Activated T-cell treated with anti-CD3 and anti-CD28 coated beads, Interleukin-2, amount 50 U/mL, for 72 hours (primary cell): ENCODE measurements around the gene JAKMIP3. TPM values are rescaled to one million over a fixed set of nuclear protein-coding genes. Genes with fewer than 3 reads are reported as not detected.

Experiments used
- ATAC-seq, 2 donors: fragments of 150-1000 bp; cut with Tn5 transposase; replicated peaks in 1 of 2; 2 replicates each; pipeline ENCODE4 v1.10.0; 2021; ENCODE audit warnings: moderate library complexity in 2 of 2, mild to moderate bottlenecking in 1 of 2
- DNase-seq, 2 donors: peaks; one replicate each; pipeline ENCODE4 v3.0.0; 2021 to 2022; ENCODE audit warnings: mixed read lengths in 1 of 2
- H3K27ac Mint-ChIP-seq: one replicate; pipeline ENCODE4 v1.8.0; 2022; ENCODE audit warnings: mild to moderate bottlenecking, moderate library complexity, mixed read lengths
- H3K27me3 Mint-ChIP-seq: one replicate; pipeline ENCODE4 v1.8.0; 2022; ENCODE audit warnings: low read depth, mixed read lengths
- H3K36me3 Mint-ChIP-seq, 2 donors: one replicate each; pipeline ENCODE4 v1.8.0; 2022; ENCODE audit warnings: mixed read lengths in 2 of 2, mild to moderate bottlenecking in 1 of 2; ENCODE audit not compliant: insufficient read depth in 2 of 2
- H3K4me1 Mint-ChIP-seq: one replicate; pipeline ENCODE4 v1.8.0; 2022; ENCODE audit warnings: low read depth, mixed read lengths
- H3K4me3 Mint-ChIP-seq, 2 donors: one replicate each; pipeline ENCODE4 v1.8.0; 2022; ENCODE audit warnings: mild to moderate bottlenecking in 2 of 2, mixed read lengths in 2 of 2, moderate library complexity in 2 of 2
- H3K9me3 Mint-ChIP-seq, 2 donors: one replicate each; pipeline ENCODE4 v1.8.0; 2022; ENCODE audit warnings: mixed read lengths in 2 of 2
- total RNA-seq, 2 donors: library from RNA; stranded (reverse); gene quantifications; one replicate each; pipeline ENCODE4 v1.2.3, GENCODE V29; 2022

Gene JAKMIP3
- total RNA-seq, 2 donors from 2014 or later = 2.7 to 6.6 TPM

DNA sequence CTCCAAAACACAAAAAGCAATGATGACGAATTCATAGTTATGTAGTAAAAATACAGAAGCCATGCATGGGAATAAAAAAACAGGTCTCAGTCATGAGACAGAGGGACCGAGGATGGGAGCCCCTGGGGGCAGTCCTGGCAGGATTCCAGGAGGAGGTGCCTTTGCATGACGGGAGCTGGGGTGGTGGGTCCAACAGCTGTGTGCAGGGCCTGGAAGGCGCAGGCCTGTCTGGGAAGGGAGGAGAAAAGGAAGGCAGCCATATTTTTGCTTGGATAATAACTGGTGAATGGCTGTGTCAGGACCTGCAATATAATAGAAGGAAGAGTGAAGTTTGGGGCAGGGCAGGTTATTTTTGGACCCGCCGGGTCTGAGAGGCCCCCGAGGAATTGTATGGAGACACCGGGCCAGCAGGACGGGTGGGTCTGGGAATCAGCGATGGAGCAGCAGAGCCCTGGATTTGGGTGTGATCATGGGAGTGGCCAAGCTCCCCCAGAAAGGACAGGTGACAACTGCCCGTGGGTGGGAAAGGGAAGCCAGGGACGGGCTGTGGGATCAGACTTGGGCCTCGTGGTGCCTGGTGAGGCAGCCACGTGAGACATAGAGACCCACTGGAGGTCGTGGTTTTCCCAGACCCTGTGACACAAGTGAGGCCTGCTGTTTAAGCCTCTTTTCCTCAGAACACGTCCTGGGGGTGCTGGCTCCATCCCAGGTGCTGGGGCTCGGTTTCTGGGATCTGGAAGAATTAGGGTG, 2.9 kb upstream of the JAKMIP3 start:
- H3K27me3 Mint-ChIP-seq = peaks cover 20% of the 10 kb centered on the region
- no peaks in the 10 kb centered on the region for H3K36me3 Mint-ChIP-seq
- DNase-seq = no peak
- no peaks in the 10 kb centered on the region for H3K9me3 Mint-ChIP-seq
- ATAC-seq = no peak
- H3K4me3 Mint-ChIP-seq = no peak overlapping the region
- no peak overlapping the region for H3K27ac Mint-ChIP-seq
- peaks cover 11% of the 10 kb centered on the region for H3K4me1 Mint-ChIP-seq

DNA sequence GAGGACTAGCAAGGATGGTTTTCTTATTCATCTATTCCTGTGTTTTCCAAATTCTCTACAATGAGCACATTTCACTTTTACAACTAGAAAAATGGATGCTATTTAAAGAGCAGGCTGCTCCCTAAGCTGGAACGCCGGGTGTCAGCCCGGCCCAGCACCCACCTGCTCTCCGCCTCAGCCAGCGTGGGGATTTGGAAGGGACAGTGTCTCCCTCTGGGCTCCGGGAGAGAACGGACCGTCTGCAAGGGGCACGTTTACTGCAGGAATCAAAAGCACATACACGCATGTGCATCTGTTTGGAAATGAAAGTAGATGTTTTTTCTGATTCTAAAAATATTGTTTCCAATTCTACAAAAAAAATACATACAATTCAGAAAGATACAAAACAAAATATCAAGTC, 2.3 kb upstream of the JAKMIP3 start:
- Mint-ChIP-seq H3K9me3 (no peaks in the 10 kb centered on the region), H3K4me1 (peaks cover 11% of the 10 kb centered on the region), H3K27ac (no peak overlapping the region), H3K4me3 (no peak overlapping the region), H3K27me3 (peaks cover 20% of the 10 kb centered on the region), H3K36me3 (no peaks in the 10 kb centered on the region)
- ATAC-seq (no peak), DNase-seq (no peak)

DNA sequence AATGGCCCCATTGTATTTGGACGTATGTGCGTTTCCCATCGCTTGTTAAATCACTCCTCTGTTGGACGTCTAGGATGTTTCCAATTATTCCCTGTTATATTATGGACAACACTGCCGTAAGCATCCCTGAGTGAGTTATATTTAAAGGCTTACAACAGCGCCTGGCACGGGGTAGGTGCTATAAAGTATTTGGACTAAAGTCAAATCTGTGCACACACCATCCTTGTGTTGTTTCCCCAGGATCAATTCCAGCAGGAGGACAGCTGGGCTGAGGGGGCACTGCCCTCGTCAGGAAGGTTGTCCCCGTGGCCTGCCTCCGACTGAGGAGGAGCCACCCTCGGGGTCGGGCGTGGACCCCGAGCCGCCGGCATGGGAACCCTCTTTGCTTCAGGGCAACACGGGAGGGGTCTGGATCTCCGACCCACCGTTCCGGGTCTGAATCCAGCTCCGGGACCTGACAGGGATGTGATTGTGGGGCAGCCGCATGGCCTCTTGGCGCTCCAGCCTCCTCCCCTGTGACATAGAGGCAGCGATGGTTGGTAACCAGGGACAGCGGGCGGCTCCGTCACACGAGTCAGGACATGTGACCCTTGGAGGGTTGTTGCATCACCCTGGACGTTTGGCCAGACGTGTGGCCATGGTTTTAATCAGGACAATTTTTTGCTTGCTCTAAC, 1.5 kb upstream of the JAKMIP3 start:
- H3K4me1 Mint-ChIP-seq = peaks cover 11% of the 10 kb centered on the region
- no peak overlapping the region for H3K27ac Mint-ChIP-seq
- H3K9me3 Mint-ChIP-seq = no peaks in the 10 kb centered on the region
- H3K36me3 Mint-ChIP-seq = no peaks in the 10 kb centered on the region
- ATAC-seq = no peak
- peaks cover 20% of the 10 kb centered on the region for H3K27me3 Mint-ChIP-seq
- H3K4me3 Mint-ChIP-seq = no peak overlapping the region
- DNase-seq = no peak

DNA sequence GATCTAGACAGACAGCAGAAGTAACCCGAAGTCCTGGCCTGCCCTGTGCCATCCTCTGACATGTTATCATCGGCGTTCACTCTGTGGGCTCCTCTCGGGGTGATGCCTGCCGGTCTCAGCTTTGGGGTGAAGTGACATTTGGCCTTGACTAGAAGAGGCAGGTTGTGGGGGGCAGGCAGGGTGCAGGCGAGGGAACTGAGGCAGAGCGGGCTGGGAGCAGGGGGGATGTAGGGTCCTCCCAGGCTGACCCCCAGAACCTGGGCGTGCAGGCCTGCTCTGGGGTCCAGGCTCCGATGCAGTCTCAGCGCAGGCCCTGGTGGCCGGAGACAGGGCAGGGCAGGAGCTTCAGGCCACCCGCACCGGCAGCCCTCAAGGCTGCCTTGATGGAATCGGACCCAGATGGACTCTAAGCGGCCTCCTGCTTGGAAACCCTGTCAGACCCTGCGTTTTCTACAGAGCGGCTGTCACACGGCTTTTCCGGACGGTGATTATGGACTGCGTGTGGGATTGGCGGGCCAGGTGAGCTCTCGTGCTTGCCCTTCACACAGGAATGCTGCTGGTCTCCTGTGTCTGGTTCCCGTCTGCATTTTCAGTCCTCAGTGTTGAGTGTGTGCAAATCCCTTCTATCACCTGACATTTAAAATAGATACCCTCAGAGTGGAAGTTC, 842 bp upstream of the JAKMIP3 start:
- no peaks in the 10 kb centered on the region for H3K36me3 Mint-ChIP-seq
- peaks cover 20% of the 10 kb centered on the region for H3K27me3 Mint-ChIP-seq
- peaks cover 11% of the 10 kb centered on the region for H3K4me1 Mint-ChIP-seq
- ATAC-seq (no peak), DNase-seq (no peak)
- H3K9me3 Mint-ChIP-seq = no peaks in the 10 kb centered on the region
- no peak overlapping the region for H3K27ac Mint-ChIP-seq
- no peak overlapping the region for H3K4me3 Mint-ChIP-seq

DNA sequence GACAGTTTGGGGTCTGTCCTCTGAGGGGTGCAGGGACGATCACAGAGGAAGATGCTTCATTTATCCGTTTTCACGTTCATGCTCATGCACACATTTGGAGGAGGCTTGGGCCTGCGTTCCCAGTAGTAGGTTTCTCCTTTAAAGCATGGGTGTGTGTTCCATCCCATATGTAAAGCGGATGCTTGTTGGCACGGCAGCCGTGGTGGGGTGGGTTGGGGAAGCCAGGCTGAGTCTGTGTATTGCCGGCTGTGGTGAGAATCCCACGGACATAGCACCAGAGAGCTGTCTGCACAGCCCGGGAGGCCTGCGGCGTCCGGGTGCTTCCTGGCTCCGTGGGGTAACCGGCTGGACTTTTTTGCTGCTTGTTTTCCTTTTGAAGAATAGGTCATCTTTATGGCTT, 440 bp downstream of the JAKMIP3 start:
- no peak overlapping the region for H3K27ac Mint-ChIP-seq
- H3K4me3 Mint-ChIP-seq = peak overlapping the region; percentile 64 to 70
- ATAC-seq = no peak
- H3K9me3 Mint-ChIP-seq = no peaks in the 10 kb centered on the region
- no peak for DNase-seq
- peaks cover 11% of the 10 kb centered on the region for H3K4me1 Mint-ChIP-seq
- H3K27me3 Mint-ChIP-seq = peaks cover 23% of the 10 kb centered on the region
- H3K36me3 Mint-ChIP-seq = no peaks in the 10 kb centered on the region

DNA sequence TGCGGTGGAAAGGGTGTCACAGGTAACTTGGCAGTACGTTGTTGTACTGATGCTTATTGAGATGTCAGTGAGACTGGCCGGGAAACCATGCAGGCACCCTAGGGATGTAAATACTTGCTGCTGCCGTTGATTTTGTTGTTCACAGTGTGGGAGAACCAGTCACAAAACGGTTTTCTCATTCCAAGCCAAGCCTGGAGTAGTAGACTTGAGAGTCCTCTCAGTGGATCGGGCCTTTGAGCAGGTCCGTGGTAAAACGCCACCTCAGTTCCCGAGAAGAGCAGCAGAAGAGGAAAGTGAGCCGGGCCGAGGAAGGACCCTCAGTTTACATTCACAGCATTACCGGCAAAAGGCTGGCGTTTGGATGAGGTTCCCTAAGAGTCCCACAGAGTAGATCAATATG, 1.1 kb downstream of the JAKMIP3 start:
- Mint-ChIP-seq H3K4me1 (peaks cover 11% of the 10 kb centered on the region), H3K27ac (no peak overlapping the region), H3K36me3 (no peaks in the 10 kb centered on the region), H3K27me3 (peaks cover 17% of the 10 kb centered on the region), H3K9me3 (no peaks in the 10 kb centered on the region), H3K4me3 (no peak overlapping the region)
- no peak for ATAC-seq
- DNase-seq = no peak

DNA sequence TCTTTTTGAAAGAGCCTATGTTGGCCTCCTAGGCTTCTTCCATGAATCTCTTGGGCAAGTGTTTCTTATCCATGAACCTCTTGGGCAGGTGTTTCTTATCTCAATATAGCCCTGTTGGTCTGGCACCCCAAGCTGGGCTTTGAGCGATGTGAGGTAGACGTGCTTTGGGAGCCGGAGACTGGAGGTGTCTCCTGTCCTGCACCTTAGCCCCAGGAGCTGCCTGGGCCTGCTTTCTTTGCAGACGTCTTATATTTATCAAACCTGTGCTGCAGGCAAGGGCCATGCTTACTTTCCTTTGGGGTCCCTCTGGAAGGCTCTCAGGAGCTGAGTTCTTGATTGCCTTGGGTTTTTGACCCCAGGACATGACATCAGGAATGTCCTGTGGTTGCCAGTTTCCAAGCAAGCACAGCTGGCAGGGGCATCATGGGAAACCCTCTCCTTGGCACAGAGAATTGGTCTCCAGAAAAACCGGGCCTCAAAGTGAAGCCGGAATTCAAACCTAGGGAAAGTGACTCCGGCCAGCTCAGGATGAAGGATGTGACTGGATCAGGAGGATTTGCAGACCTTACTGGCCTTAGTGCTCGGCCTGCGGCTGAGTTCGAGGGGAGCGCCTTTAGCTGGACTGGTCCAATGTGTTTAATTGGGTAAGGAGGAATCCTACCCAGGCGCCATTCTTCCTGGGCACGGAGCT, 2.8 kb downstream of the JAKMIP3 start:
- Mint-ChIP-seq H3K27ac (no peak overlapping the region), H3K4me1 (peaks cover 11% of the 10 kb centered on the region), H3K4me3 (no peak overlapping the region), H3K27me3 (peaks cover 20% of the 10 kb centered on the region), H3K36me3 (no peaks in the 10 kb centered on the region), H3K9me3 (no peaks in the 10 kb centered on the region)
- ATAC-seq (no peak), DNase-seq (no peak)

DNA sequence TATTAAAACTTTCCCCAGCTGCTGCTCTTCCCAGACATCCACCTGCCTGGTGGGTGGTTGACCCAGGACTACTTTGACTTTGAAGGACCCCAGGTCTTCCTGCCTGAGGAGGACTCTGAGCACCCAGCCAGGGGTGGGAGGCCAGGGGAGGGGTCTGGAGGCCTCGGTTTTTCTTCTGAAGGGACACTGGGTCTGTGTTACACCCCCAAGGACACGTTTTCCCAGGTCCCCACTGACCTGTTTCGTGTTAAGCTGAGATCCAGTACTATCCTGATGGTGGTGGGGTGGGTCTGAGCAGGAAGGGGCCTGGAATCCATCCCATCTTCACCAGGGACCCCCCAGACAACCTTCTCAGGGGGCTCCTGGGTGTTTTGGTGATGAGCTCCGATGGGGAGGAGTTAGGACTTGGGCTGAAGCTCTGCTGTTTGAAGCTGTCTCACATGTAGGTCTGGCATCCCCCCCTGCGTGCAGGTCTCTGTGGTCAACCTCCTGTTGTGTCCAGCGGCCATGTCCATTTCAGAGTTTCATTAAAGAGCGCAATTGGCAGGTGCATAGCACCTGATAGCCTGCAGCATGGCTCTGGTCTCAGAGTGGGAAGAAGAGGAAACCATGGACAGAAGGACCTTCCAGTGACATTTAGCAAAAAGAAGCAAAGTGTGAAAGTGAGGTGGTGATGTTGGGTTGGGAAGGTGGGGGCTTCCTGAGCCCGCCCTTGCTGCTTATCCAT, 3.5 kb downstream of the JAKMIP3 start:
- Mint-ChIP-seq H3K27me3 (peaks cover 20% of the 10 kb centered on the region), H3K27ac (no peak overlapping the region), H3K9me3 (no peaks in the 10 kb centered on the region), H3K36me3 (no peaks in the 10 kb centered on the region), H3K4me1 (peaks cover 11% of the 10 kb centered on the region), H3K4me3 (no peak overlapping the region)
- DNase-seq (no peak), ATAC-seq (no peak)

DNA sequence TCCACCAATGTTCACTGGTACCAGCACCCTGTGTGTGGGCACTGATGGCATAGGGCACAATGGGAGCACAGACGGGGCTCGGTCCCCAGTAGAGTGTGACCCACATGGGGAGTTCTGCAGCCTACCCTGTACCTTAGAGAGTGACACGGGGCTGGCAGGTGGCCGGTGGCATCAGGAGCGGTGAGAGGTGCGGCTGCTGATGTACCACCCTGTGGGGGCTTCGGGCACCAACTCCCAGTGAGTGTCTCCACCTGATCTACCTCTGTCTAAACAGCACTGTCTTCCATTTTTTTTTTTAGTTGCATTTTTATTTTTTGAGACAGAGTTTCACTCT, 4.1 kb downstream of the JAKMIP3 start:
- Mint-ChIP-seq H3K4me1 (peaks cover 11% of the 10 kb centered on the region), H3K4me3 (no peak overlapping the region), H3K27ac (no peak overlapping the region), H3K27me3 (peaks cover 20% of the 10 kb centered on the region), H3K36me3 (no peaks in the 10 kb centered on the region), H3K9me3 (peaks cover 0 to 2% of the 10 kb centered on the region in 2 donors)
- ATAC-seq (no peak), DNase-seq (no peak)

DNA sequence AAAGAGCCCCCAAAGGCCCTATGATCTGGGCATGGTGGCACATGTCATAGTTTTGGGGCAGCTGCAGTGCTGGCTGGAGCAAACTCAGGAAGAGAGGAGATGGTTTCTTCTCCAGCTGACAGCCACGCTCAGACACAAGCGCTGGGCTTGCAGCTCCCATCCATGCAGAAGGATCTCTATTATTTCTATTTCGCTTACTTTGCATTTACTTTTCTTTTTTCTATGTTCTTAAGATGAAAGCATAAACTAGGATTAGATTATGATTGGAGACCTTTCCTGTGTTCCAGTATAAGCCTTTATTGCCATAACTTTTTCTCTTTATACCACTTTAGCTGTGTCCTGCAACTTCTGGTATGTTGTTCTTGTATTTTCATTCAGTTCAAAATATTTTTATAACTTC, 5.0 kb downstream of the JAKMIP3 start:
- Mint-ChIP-seq H3K36me3 (no peaks in the 10 kb centered on the region), H3K4me3 (no peak overlapping the region), H3K4me1 (peaks cover 6% of the 10 kb centered on the region), H3K27me3 (peaks cover 17% of the 10 kb centered on the region), H3K27ac (no peak overlapping the region), H3K9me3 (peaks cover 0 to 2% of the 10 kb centered on the region in 2 donors)
- no peak for DNase-seq
- no peak for ATAC-seq

DNA sequence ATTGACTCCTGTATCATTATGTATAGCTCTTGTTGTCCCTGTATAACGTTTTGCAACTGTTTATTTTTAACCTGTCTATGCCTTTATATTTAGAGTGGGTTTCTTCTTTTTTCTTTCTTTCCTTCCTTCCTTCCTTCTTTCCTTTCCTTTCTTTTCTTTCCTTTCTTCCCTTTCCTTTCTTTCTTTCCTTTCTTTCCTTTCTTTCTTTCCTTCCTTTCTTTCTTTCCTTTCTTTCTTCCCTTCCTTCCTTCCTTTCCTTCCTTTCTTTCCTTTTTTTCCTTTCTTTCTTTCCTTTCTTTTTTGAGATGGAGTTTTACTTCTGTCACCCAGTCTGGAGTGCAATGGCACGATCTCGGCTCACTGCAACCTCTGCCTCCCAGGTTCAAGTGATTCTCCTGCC, 5.9 kb downstream of the JAKMIP3 start:
- no peak for DNase-seq
- ATAC-seq = no peak

DNA sequence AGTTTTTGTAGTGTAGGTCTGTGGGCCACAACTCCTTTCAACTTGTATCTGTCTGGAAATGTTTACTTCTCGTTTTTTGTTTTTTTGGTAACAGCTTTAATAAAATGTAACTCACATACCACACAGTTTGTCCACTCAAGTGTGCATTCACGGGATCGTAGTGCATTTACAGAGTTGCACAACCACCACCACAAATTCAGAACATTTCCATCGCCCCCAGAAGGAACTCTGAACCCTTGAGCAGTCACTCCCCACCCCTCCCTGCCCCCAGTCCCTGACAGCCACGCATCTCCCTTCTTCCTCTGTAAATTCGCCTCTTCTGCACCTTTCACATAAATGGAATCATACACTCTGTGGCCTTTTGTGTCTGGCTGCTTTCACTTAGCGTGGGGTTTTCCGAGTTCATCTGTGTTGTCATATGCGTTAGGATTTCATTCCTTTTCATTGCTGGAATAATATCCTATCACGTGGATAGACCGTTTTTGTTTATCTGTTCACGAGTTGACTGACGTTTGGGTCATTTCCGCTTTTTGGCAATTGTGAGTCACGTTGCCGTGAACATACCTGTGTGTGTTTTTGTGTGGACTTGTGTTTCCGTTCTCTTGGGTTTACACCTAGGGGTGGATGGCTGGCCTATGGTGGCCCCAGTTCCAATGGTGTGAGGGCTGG, 10.3 kb downstream of the JAKMIP3 start:
- Mint-ChIP-seq H3K27ac (no peak overlapping the region), H3K27me3 (peaks cover 28% of the 10 kb centered on the region), H3K9me3 (peaks cover 0 to 2% of the 10 kb centered on the region in 2 donors), H3K4me3 (no peak overlapping the region), H3K4me1 (no peaks in the 10 kb centered on the region), H3K36me3 (no peaks in the 10 kb centered on the region)
- DNase-seq = no peak
- no peak for ATAC-seq

More for the DNA sequence above, 5.9 kb downstream of the JAKMIP3 start:
- Mint-ChIP-seq H3K27me3 (peaks cover 19% of the 10 kb centered on the region), H3K4me1 (no peaks in the 10 kb centered on the region), H3K9me3 (peaks cover 0 to 2% of the 10 kb centered on the region in 2 donors), H3K27ac (no peak overlapping the region), H3K36me3 (no peaks in the 10 kb centered on the region), H3K4me3 (no peak overlapping the region)
